GM23338 (cell line): ENCODE results near the gene HECTD3.
"Not testable (repeated sequence)": the region's sequence is repeated elsewhere in the genome, so short reads cannot be mapped to it uniquely, and the experiment has no call there.

Experiments used
- EZH2 ChIP-seq: fragments of 200-600 bp; sonication (generic); IDR thresholded peaks from one replicate; pipeline ENCODE4 v1.8.0; 2017; ENCODE audit warnings: antibody characterized with exemption, mild to moderate bottlenecking, low read depth; ENCODE audit not compliant: unreplicated experiment
- EZH2phosphoT487 ChIP-seq: fragments of 200-600 bp; sonication (generic); IDR thresholded peaks from one replicate; pipeline ENCODE4 v1.8.1; 2018; ENCODE audit warnings: antibody characterized with exemption; ENCODE audit not compliant: unreplicated experiment
- TF ChIP-seq, protein P1 (sequence below), 2 experiments: fragments of 200-600 bp in 1 of 2; sonication (generic) in 1 of 2; conservative IDR thresholded peaks; 2 replicates each; pipeline versions ENCODE4 v1.5.1 to v1.6.1; 2016 to 2017; ENCODE audit warnings: antibody characterized with exemption in 2 of 2, low read depth in 2 of 2, mild to moderate bottlenecking in 2 of 2, moderate library complexity in 1 of 2

DNA sequence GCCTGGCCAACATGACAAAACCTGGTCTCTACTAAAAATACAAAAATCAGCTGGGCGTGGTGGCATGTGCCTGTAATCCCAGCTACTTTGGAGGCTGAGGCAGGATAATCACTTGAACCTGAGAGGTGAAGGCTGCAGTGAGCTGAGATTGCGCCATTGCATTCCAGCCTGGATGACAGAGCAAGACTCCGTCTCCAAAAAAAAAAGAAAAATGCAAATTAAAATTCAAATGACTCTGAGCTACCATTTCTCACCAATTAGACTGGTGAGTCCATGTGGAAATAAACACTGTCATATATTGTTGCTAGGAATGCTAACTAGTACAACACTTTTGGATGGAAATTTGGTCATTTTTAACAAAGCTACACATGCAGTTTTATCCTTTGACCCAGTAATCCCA lies 53.6 kb downstream of the HECTD3 start:
- TF ChIP-seq, protein P1, sequence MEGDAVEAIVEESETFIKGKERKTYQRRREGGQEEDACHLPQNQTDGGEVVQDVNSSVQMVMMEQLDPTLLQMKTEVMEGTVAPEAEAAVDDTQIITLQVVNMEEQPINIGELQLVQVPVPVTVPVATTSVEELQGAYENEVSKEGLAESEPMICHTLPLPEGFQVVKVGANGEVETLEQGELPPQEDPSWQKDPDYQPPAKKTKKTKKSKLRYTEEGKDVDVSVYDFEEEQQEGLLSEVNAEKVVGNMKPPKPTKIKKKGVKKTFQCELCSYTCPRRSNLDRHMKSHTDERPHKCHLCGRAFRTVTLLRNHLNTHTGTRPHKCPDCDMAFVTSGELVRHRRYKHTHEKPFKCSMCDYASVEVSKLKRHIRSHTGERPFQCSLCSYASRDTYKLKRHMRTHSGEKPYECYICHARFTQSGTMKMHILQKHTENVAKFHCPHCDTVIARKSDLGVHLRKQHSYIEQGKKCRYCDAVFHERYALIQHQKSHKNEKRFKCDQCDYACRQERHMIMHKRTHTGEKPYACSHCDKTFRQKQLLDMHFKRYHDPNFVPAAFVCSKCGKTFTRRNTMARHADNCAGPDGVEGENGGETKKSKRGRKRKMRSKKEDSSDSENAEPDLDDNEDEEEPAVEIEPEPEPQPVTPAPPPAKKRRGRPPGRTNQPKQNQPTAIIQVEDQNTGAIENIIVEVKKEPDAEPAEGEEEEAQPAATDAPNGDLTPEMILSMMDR (conservative IDR thresholded peaks at IDR 0.05; ENCODE audit: low read depth in 2 of 2) = not testable (repeated sequence)
- not testable (repeated sequence) for TF ChIP-seq EZH2, EZH2phosphoT487
